B cell (primary cell): ENCODE results near the gene KRR1. TPM values are rescaled to one million over a fixed set of nuclear protein-coding genes. Genes with fewer than 3 reads are reported as not detected.
"Not testable (repeated sequence)": the region's sequence is repeated elsewhere in the genome, so short reads cannot be mapped to it uniquely, and the experiment has no call there.

ENCODE experiments used
- ATAC-seq: fragments of 200-7000 bp; cut with Tn5 transposase; one replicate; pipeline ENCODE4 v1.10.0; 2021; ENCODE audit warnings: low read depth, mild to moderate bottlenecking, moderate number of reproducible peaks, moderate library complexity
- CTCF ChIA-PET: fragments of 350-600 bp; sonication (Branson Sonifier 250); formaldehyde crosslinking; loops from one replicate; lab custom pipeline; 2021; ENCODE audit warnings: antibody characterized with exemption, inconsistent platforms; lab: Charles Lee
- POLR2A ChIA-PET: fragments of 350-600 bp; sonication (Branson Sonifier 250); formaldehyde crosslinking; loops from one replicate; lab custom pipeline; 2021; ENCODE audit warnings: antibody characterized with exemption; lab: Charles Lee
- DNase-seq: peaks from one replicate; pipeline ENCODE4 v3.0.0; 2013
- H2AFZ ChIP-seq: 2 replicates; pipeline ENCODE4 v1.6.1; 2012; ENCODE audit warnings: mild to moderate bottlenecking, low read depth, low read length; ENCODE audit not compliant: insufficient read depth, poor library complexity, severe bottlenecking
- H3K27ac ChIP-seq, 2 donors: 1 replicate in 1 of 2; 2 replicates in 1 of 2; pipeline ENCODE4 v1.5.1; 2012 to 2013; ENCODE audit warnings: low read length in 2 of 2, mild to moderate bottlenecking in 2 of 2, moderate library complexity in 1 of 2
- H3K27me3 ChIP-seq, 4 experiments: fragments of 200-600 bp in 1 of 4; sonication (generic) in 1 of 4; replicated peaks in 1 of 4; 1 replicate in 2 of 4; 2 replicates in 2 of 4; pipeline versions ENCODE4 v1.6.1 to v1.7.0; 2013 to 2016; ENCODE audit warnings: low read length in 3 of 4, mild to moderate bottlenecking in 2 of 4, mixed read lengths in 1 of 4, moderate library complexity in 1 of 4; ENCODE audit not compliant: insufficient read depth in 4 of 4, control insufficient read depth in 3 of 4; ENCODE audit errors: control extremely low read depth in 1 of 4
- H3K36me3 ChIP-seq, 2 experiments: replicated peaks in 1 of 2; 1 replicate in 1 of 2; 2 replicates in 1 of 2; pipeline versions ENCODE4 v1.6.1 to v1.7.1; 2013; ENCODE audit warnings: low read length in 1 of 2; ENCODE audit not compliant: insufficient read depth in 2 of 2, control insufficient read depth in 1 of 2; ENCODE audit errors: control extremely low read depth in 1 of 2, extremely low read depth in 1 of 2
- H3K4me1 ChIP-seq, 2 donors: fragments of 200-600 bp in 1 of 2; sonication (generic) in 1 of 2; 1 replicate in 1 of 2; 2 replicates in 1 of 2; pipeline versions ENCODE4 v1.5.1 to v1.6.1; 2013 to 2017; ENCODE audit warnings: low read length in 2 of 2; ENCODE audit not compliant: control insufficient read depth in 2 of 2, insufficient read depth in 2 of 2
- H3K4me2 ChIP-seq: replicated peaks from 2 replicates; pipeline ENCODE3; 2012; ENCODE audit warnings: mild to moderate bottlenecking, low read depth, low read length; ENCODE audit not compliant: poor library complexity, severe bottlenecking
- H3K4me3 ChIP-seq, 5 experiments: fragments of 200-600 bp in 1 of 5; sonication (generic) in 1 of 5; 1 replicate in 3 of 5; 2 replicates in 2 of 5; pipeline versions ENCODE4 v1.5.1 to v1.7.0; 2011 to 2016; ENCODE audit warnings: low read length in 4 of 5, mild to moderate bottlenecking in 4 of 5, low read depth in 2 of 5, control low read depth in 1 of 5, moderate library complexity in 1 of 5; ENCODE audit not compliant: insufficient read depth in 1 of 5; ENCODE audit errors: control extremely low read depth in 1 of 5, extremely low read depth in 1 of 5
- H3K79me2 ChIP-seq: fragments of 200-600 bp; sonication (generic); one replicate; pipeline ENCODE4 v1.6.0; 2016; ENCODE audit warnings: low read length; ENCODE audit not compliant: control insufficient read depth, insufficient read depth
- H3K9ac ChIP-seq: fragments of 200-600 bp; sonication (generic); 2 replicates; pipeline ENCODE4 v1.6.1; 2017; ENCODE audit warnings: mild to moderate bottlenecking, low read length, moderate library complexity
- H3K9me3 ChIP-seq, 3 donors: one replicate each; pipeline versions ENCODE4 v1.6.1 to v1.7.1; 2013; ENCODE audit warnings: low read length in 2 of 3; ENCODE audit not compliant: control insufficient read depth in 2 of 3, insufficient read depth in 1 of 3; ENCODE audit errors: control extremely low read depth in 1 of 3
- H4K20me1 ChIP-seq: 2 replicates; pipeline ENCODE4 v1.6.0; 2012; ENCODE audit warnings: mild to moderate bottlenecking, low read length; ENCODE audit not compliant: insufficient read depth, control insufficient read depth, poor library complexity, severe bottlenecking
- H3K27ac Mint-ChIP-seq: one replicate; pipeline ENCODE4 v1.8.0; 2021; ENCODE audit warnings: mixed read lengths
- H3K27me3 Mint-ChIP-seq: one replicate; pipeline ENCODE4 v1.8.0; 2021; ENCODE audit warnings: mixed read lengths
- H3K4me1 Mint-ChIP-seq: one replicate; pipeline ENCODE4 v1.8.0; 2021; ENCODE audit warnings: mixed read lengths
- H3K4me3 Mint-ChIP-seq: one replicate; pipeline ENCODE4 v1.8.0; 2021; ENCODE audit warnings: mixed read lengths
- H3K9me3 Mint-ChIP-seq: one replicate; pipeline ENCODE4 v1.8.0; 2022; ENCODE audit warnings: mixed read lengths; ENCODE audit not compliant: insufficient read depth
- CTCF ChIP-seq: fragments of 200-600 bp; IDR thresholded peaks from one replicate; pipeline ENCODE4 v1.8.0; 2022; ENCODE audit warnings: antibody characterized with exemption, mild to moderate bottlenecking
- EZH2 ChIP-seq: IDR thresholded peaks from 2 replicates; pipeline ENCODE4 v1.6.1; 2012; ENCODE audit warnings: borderline replicate concordance, low read depth, mild to moderate bottlenecking, moderate library complexity, low read length; ENCODE audit not compliant: insufficient read depth, poor library complexity, severe bottlenecking
- WGBS: methylation state at CpG from one replicate; pipeline ENCODE4 v1.1.5; 2013; ENCODE audit warnings: missing lambda C conversion rate; ENCODE audit not compliant: insufficient coverage; 5-methylcytosine and 5-hydroxymethylcytosine counted together
- intact Hi-C: fragments of 100-400 bp; cut with micrococcal nuclease; formaldehyde crosslinking; loops from one replicate; pipeline ENCODE4 v1.10.0; 2022
- polyA plus RNA-seq: library from polyadenylated mRNA; depleted of rRNA; stranded (reverse); fragments of >200 nt; gene quantifications from 2 replicates; pipeline ENCODE4 v1.2.3, GENCODE V29; 2012
- total RNA-seq, 2 donors: library from RNA; stranded (reverse); fragments of 120-200 nt in 1 of 2; gene quantifications; 1 replicate in 1 of 2; 2 replicates in 1 of 2; pipeline versions ENCODE4 v1.2.3 to v1.2.4, GENCODE V29; 2013 to 2022

KRR1 gene
- total and polyA plus RNA-seq, 2 donors (not counting 1 experiment from before 2014, with no cell fraction given), result 16.3 to 87.7 TPM

GRCh38 chr12:75487308-75487707 is 24.1 kb downstream of the KRR1 start:
- DNase-seq (no peak), ATAC-seq (no peak)
- no peaks in the 10 kb centered on the region for H3K9me3 ChIP-seq
- intact Hi-C loops, result loop anchor here (5.0 kb wide), 1 partner anchor 155 kb away; the partner anchor contains the start of genes CAPS2 and GLIPR1L1
- peaks cover 9% of the 10 kb centered on the region for H4K20me1 ChIP-seq
- no peak for TF ChIP-seq EZH2
- no peak for TF ChIP-seq CTCF
- no CpG with 5 or more reads among the region's 4 CpGs for WGBS
- H3K27ac ChIP-seq, result no peak overlapping the region
- H3K4me3 ChIP-seq, result no peak overlapping the region
- Mint-ChIP-seq H3K9me3 (no peaks in the 10 kb centered on the region), H3K27ac (peak overlapping the region; percentile 63), H3K4me3 (no peak overlapping the region), H3K27me3 (no peaks in the 10 kb centered on the region), H3K4me1 (peaks cover 59% of the 10 kb centered on the region)
- H3K4me2 ChIP-seq, result no peak overlapping the region
- H3K27me3 ChIP-seq, result no peaks in the 10 kb centered on the region
- ChIA-PET CTCF (interaction anchor here (0.9 to 10.0 kb wide), 6 partner anchors 13 to 153 kb away, joined by 3 to 124 read pairs (median 34); partner anchors contain the start of gene GLIPR1L1), POLR2A (no interaction called here)
- H3K79me2 ChIP-seq, result peaks cover 77% of the 10 kb centered on the region
- no peak overlapping the region for H3K9ac ChIP-seq
- peaks cover 5 to 51% of the 10 kb centered on the region in 2 experiments for H3K36me3 ChIP-seq
- peaks cover 32 to 37% of the 10 kb centered on the region in 2 donors for H3K4me1 ChIP-seq
- H2AFZ ChIP-seq, result no peak overlapping the region

- Histone ChIP-seq H3K4me1 (peaks cover 49 to 51% of the 10 kb centered on the region in 2 donors), H3K36me3 (peaks cover 5 to 42% of the 10 kb centered on the region in 2 experiments), H3K79me2 (peaks cover 77% of the 10 kb centered on the region), H3K4me2 (peak overlapping the region; percentile 73), H3K27ac (peak overlapping the region in 1 of 2 donors; percentile 79)
- intact Hi-C loops, result loop anchor here (5.0 kb wide), 1 partner anchor 1073 kb away; the partner anchor contains the start of gene OSBPL8
- H3K4me3 ChIP-seq, H4K20me1 ChIP-seq, H2AFZ ChIP-seq, ATAC-seq, H3K9me3 Mint-ChIP-seq, H3K27me3 ChIP-seq, H3K27me3 Mint-ChIP-seq, H3K9ac ChIP-seq, H3K9me3 ChIP-seq, DNase-seq: not testable (repeated sequence)
- H3K27ac Mint-ChIP-seq, result peak overlapping the region; percentile 77
- ChIA-PET POLR2A (interaction anchor here (2.0 kb wide), 1 partner anchor 14 kb away, joined by 5 read pairs; no protein-coding TSS in a partner anchor), CTCF (interaction anchor here (0.6 to 10.9 kb wide), 21 partner anchors 8 to 1002 kb away, joined by 3 to 124 read pairs (median 7); partner anchors contain the start of genes CAPS2, GLIPR1L1, GLIPR1L2 and KRR1)
- peak overlapping the region; percentile 75 for H3K4me3 Mint-ChIP-seq
- peaks cover 70% of the 10 kb centered on the region for H3K4me1 Mint-ChIP-seq
- WGBS, result 100% methylated on average over 1 of the region's 2 CpGs
Observed at GRCh38 chr12:75484450-75484849, 27.0 kb downstream of the KRR1 start.
